HG03520 (cell line): ENCODE data around the gene UBASH3A.

Source experiments
- ATAC-seq: cut with Tn5 transposase; IDR thresholded peaks from one replicate; pipeline ENCODE4 v1.9.1; 2021; ENCODE audit warnings: mild to moderate bottlenecking, moderate library complexity; ENCODE audit not compliant: unreplicated experiment

The UBASH3A gene, protein sequence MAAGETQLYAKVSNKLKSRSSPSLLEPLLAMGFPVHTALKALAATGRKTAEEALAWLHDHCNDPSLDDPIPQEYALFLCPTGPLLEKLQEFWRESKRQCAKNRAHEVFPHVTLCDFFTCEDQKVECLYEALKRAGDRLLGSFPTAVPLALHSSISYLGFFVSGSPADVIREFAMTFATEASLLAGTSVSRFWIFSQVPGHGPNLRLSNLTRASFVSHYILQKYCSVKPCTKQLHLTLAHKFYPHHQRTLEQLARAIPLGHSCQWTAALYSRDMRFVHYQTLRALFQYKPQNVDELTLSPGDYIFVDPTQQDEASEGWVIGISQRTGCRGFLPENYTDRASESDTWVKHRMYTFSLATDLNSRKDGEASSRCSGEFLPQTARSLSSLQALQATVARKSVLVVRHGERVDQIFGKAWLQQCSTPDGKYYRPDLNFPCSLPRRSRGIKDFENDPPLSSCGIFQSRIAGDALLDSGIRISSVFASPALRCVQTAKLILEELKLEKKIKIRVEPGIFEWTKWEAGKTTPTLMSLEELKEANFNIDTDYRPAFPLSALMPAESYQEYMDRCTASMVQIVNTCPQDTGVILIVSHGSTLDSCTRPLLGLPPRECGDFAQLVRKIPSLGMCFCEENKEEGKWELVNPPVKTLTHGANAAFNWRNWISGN

GRCh38 chr21:42403611-42404231 lies at the start of gene UBASH3A:
Gene UBASH3A, plus strand, starts transcription at chr21:42403902. Its CDS starts 44 bp downstream, at chr21:42403946.
- no peak for ATAC-seq

- no peak for ATAC-seq
These were observed 47.7 kb upstream of the UBASH3A start for GRCh38 chr21:42356046-42356445.

DNA sequence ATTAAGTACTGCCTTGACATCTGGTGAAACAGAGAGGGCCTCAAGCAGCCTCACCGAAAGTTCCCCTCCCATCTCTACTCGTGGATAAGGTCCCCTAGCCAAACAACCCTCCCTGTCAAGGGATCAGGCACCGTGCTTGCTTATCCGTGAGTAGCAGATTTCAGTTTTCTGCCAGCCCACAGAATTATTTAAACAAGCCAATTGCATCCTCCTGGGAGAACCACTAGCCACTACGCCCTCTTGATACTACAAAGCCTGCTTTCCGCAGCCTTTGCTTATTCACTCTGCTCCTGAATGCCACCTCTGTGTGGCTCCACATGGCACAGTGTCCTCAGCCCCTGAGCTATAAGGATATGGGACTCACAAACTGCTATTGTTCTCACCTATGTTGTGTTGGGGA lies 47.1 kb upstream of the UBASH3A start:
- ATAC-seq, result no peak

GRCh38 chr21:42357307-42357706 lies 46.4 kb upstream of the UBASH3A start:
- no peak for ATAC-seq

DNA sequence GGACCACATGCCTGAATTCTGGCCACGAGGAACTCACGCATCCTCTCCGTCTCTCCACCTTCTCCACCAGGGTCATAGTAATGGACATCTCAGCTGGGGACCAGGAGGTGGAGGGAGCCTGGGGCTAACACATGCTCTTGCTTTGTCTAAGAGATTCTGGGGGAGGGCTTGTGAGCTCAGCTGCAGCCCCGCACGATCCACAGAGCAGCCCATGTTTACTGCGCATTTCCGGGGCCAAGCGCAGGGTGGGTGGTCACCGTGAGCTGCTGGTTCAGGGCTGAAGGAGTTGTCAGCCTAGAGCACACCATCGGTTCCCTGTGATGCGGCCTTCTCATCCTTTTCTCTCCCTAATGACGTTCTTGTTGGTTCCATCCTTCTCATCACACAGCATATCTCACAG lies 45.4 kb upstream of the UBASH3A start:
- no peak for ATAC-seq

DNA sequence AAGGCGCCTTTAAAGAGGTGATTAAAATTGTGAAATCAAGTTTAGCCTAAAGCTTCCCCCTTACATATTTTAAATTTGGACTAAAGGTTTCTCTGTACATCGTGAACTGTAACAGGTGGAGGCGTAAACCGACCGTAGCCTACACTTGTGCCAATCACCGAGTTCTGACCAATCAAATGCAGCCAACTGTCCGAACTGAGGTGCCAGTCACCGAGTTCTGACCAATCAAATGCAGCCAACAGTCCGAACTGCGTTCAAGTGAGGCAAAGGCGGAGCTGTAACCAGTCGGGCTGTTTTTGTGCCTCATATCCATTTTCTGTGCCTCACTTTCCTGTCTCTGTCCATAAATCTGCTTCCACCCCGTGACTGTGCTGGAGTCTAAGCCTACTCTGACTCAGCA lies 44.8 kb upstream of the UBASH3A start:
- ATAC-seq, result no peak

GRCh38 chr21:42360317-42360716 lies 43.4 kb upstream of the UBASH3A start:
- no peak for ATAC-seq

DNA sequence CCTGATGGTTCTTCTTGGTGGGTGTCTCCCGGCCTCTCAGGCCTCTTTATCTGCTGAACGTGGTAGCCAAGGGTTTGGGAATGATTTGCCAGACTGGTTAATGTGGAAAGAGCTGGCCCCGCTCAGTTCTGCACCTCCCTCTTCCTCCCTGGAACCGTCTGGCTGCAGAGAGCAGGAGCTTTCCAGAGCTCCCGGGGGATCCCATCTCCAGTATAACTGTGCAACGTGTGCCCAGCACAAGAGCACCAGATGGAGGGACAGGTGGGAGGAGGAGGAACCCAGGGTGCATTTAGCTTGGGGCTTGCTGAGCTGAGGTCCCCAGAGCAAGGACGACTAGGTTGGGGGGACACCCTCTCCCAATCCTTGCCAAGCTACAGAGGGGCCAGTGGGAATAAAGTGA lies 42.4 kb upstream of the UBASH3A start:
- ATAC-seq, result no peak

- ATAC-seq, result no peak
These were observed 41.5 kb upstream of the UBASH3A start for GRCh38 chr21:42362198-42362597.

- no peak for ATAC-seq
These were observed 41.0 kb upstream of the UBASH3A start for GRCh38 chr21:42362700-42363099.

DNA sequence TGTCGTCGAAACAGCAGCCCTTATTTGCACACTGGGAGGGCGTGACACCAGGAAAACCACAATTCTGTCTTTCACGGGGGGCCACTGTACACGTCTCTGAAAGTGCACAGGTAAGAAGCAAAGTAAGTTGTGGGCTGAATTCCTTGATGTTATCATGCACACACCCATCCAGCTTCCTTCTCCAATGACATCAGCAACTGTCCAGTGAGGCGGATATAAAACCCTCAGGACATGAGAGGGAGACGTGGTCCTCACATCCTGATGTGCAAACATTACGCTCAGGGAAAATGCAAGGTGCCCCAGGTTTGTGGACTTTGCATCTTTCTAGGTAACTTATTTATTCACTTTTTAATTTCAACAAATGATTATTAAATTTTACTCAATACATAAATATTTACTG lies 40.4 kb upstream of the UBASH3A start:
- no peak for ATAC-seq

DNA sequence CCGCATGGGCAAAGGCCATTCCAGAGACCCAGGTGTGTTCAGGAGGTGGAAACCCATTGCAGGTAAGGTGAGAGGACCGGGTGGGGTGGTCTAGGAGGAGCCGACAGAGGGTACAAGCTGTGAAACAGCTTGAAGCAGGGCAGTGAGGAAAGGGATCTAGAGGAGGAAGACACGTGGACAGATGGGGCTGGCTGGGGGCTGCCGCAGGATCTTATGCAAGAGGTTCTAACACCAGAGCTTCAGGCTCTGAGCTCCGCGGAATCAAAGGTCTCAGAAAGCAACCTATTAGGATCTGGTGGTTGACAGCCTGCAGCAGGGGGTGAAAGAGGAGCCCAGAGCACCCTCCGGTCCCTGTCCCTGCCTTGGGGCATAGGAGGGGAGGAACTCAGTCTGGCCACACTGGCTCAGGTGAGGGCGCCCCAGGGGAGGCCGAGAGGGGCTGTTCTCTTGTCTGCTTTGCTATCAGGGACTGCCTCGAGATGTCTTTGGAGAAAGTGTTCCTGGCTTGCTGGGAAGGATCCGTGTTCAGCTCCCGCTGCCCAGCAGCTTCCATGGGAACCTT lies 39.3 kb upstream of the UBASH3A start:
- no peak for ATAC-seq

GRCh38 chr21:42365770-42366169 lies 37.9 kb upstream of the UBASH3A start:
- no peak for ATAC-seq

GRCh38 chr21:42366292-42367010 lies 37.3 kb upstream of the UBASH3A start, which contains the start of gene TFF1:
Gene TFF1, minus strand, starts transcription at chr21:42366535. Its CDS starts 40 bp downstream, at chr21:42366495.
- ATAC-seq, result no peak

GRCh38 chr21:42367367-42368165 lies 36.1 kb upstream of the UBASH3A start:
- no peak for ATAC-seq

DNA sequence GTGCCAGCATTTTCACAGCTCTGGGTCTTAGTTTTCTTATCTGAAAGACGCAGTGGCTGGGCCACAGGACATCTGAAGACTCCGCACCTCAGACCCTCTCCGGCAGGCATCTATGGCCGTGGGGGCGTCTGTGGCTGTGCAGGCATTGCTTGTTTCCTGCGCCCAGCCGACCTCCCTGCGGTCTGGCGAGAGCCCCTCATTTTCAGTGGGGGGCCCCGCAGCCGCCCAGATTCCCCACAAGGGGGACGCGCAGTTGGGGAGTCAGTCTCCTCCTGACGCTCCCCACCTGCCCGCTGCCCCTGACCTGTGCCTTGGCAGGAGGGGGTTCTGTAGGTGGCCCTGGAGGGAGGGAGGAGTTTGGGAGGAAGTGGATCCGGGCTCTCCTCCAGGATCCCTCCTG lies 33.9 kb upstream of the UBASH3A start:
- no peak for ATAC-seq

- no peak for ATAC-seq
These were observed 32.6 kb upstream of the UBASH3A start for GRCh38 chr21:42370894-42371654.

GRCh38 chr21:42373196-42373907 lies 30.4 kb upstream of the UBASH3A start:
- ATAC-seq, result no peak
